KMS-11 (cell line): ENCODE results near the gene CCDC91.
A peak's percentile ranks its signal among the peaks of the same experiment; 100 is the strongest.
"Not testable (repeated sequence)": the region's sequence is repeated elsewhere in the genome, so short reads cannot be mapped to it uniquely, and the experiment has no call there.

Source experiments
- H2AFZ ChIP-seq: fragments of 200-600 bp; sonication (generic); 2 replicates; pipeline ENCODE4 v1.6.1; 2016; ENCODE audit warnings: antibody characterized with exemption, mixed run types, low read depth
- H3K27ac ChIP-seq: fragments of 200-600 bp; sonication (generic); 2 replicates; pipeline ENCODE4 v1.6.1; 2016; ENCODE audit warnings: mild to moderate bottlenecking, mixed run types
- H3K27me3 ChIP-seq: fragments of 200-600 bp; sonication (generic); 2 replicates; pipeline ENCODE4 v1.6.1; 2017; ENCODE audit warnings: mild to moderate bottlenecking, low read depth, mixed run types, moderate library complexity; ENCODE audit not compliant: insufficient read depth
- H3K36me3 ChIP-seq: fragments of 200-600 bp; sonication (generic); 2 replicates; pipeline ENCODE4 v1.6.1; 2017; ENCODE audit warnings: mild to moderate bottlenecking, mixed run types; ENCODE audit not compliant: insufficient read depth
- H3K4me1 ChIP-seq: fragments of 200-600 bp; sonication (generic); 2 replicates; pipeline ENCODE4 v1.6.1; 2016; ENCODE audit warnings: mild to moderate bottlenecking, low read depth, mixed run types; ENCODE audit not compliant: poor library complexity, severe bottlenecking
- H3K4me2 ChIP-seq: fragments of 200-600 bp; sonication (generic); 2 replicates; pipeline ENCODE4 v1.7.0; 2016; ENCODE audit warnings: mild to moderate bottlenecking, mixed run types
- H3K4me3 ChIP-seq: fragments of 200-600 bp; sonication (generic); IDR thresholded peaks from 2 replicates; pipeline ENCODE4 v1.6.1; 2017; ENCODE audit warnings: low read depth, low read length, mixed read lengths; ENCODE audit not compliant: insufficient read depth
- H3K79me2 ChIP-seq: fragments of 200-600 bp; sonication (generic); 2 replicates; pipeline ENCODE4 v1.6.1; 2016; ENCODE audit warnings: low read depth, mixed run types; ENCODE audit not compliant: insufficient read depth
- H3K9ac ChIP-seq: fragments of 200-600 bp; sonication (generic); 2 replicates; pipeline ENCODE4 v1.6.1; 2016; ENCODE audit warnings: mild to moderate bottlenecking, mixed run types
- H4K20me1 ChIP-seq: fragments of 200-600 bp; sonication (generic); 2 replicates; pipeline ENCODE4 v1.6.1; 2016; ENCODE audit warnings: mild to moderate bottlenecking, mixed run types; ENCODE audit not compliant: insufficient read depth
- CTCF ChIP-seq: fragments of 200-600 bp; sonication (generic); conservative IDR thresholded peaks from 2 replicates; pipeline ENCODE4 v1.6.1; 2017; ENCODE audit warnings: low read depth, mild to moderate bottlenecking, antibody characterized with exemption, low read length, moderate library complexity, mixed read lengths

Gene CCDC91

GRCh38 chr12:28318273-28318672 lies 128.0 kb downstream of the CCDC91 start:
- no peaks in the 10 kb centered on the region for H3K79me2 ChIP-seq
- no peaks in the 10 kb centered on the region for H3K36me3 ChIP-seq
- H2AFZ ChIP-seq = no peak overlapping the region
- no peaks in the 10 kb centered on the region for H3K27me3 ChIP-seq
- H3K27ac ChIP-seq = no peak overlapping the region
- H3K4me1 ChIP-seq = peaks cover 66% of the 10 kb centered on the region
- H3K9ac ChIP-seq = no peak overlapping the region
- H3K4me3 ChIP-seq = no peak overlapping the region
- H3K4me2 ChIP-seq = no peak overlapping the region
- no peaks in the 10 kb centered on the region for H4K20me1 ChIP-seq
- no peak for TF ChIP-seq CTCF

- H4K20me1 ChIP-seq = no peaks in the 10 kb centered on the region
- H3K79me2 ChIP-seq = no peaks in the 10 kb centered on the region
- H3K27me3 ChIP-seq = no peaks in the 10 kb centered on the region
- no peak overlapping the region for H3K4me3 ChIP-seq
- no peaks in the 10 kb centered on the region for H3K36me3 ChIP-seq
- peak overlapping the region; percentile 35 for H3K4me2 ChIP-seq
- H2AFZ ChIP-seq = no peak overlapping the region
- peaks cover 76% of the 10 kb centered on the region for H3K4me1 ChIP-seq
- H3K27ac ChIP-seq = peak overlapping the region; percentile 31
- H3K9ac ChIP-seq = peak overlapping the region; percentile 3; the same call in 1 of the 2 replicates
- no peak for TF ChIP-seq CTCF
These were observed 130.1 kb downstream of the CCDC91 start for GRCh38 chr12:28320353-28320752.

- H3K79me2 ChIP-seq = no peaks in the 10 kb centered on the region
- no peak overlapping the region for H3K27ac ChIP-seq
These were observed 137.5 kb downstream of the CCDC91 start for GRCh38 chr12:28327722-28328121.

GRCh38 chr12:28328967-28329366 lies 138.7 kb downstream of the CCDC91 start:
- Histone ChIP-seq H3K4me1 (peaks cover 17% of the 10 kb centered on the region), H4K20me1 (no peaks in the 10 kb centered on the region), H3K27me3 (no peaks in the 10 kb centered on the region), H3K4me3 (no peak overlapping the region), H3K36me3 (no peaks in the 10 kb centered on the region), H3K4me2 (no peak overlapping the region), H2AFZ (no peak overlapping the region), H3K9ac (no peak overlapping the region), H3K27ac (no peak overlapping the region), H3K79me2 (no peaks in the 10 kb centered on the region)
- no peak for TF ChIP-seq CTCF

More at GRCh38 chr12:28327722-28328121, 137.5 kb downstream of the CCDC91 start:
- Histone ChIP-seq H4K20me1 (no peaks in the 10 kb centered on the region), H3K9ac (no peak overlapping the region), H3K36me3 (no peaks in the 10 kb centered on the region), H3K4me3 (no peak overlapping the region), H2AFZ (no peak overlapping the region), H3K4me2 (no peak overlapping the region), H3K4me1 (peaks cover 29% of the 10 kb centered on the region), H3K27me3 (no peaks in the 10 kb centered on the region)
- TF ChIP-seq CTCF = no peak

GRCh38 chr12:28329727-28330126 lies 139.5 kb downstream of the CCDC91 start:
- not testable (repeated sequence) for H3K4me1 ChIP-seq, H3K79me2 ChIP-seq

GRCh38 chr12:28330232-28330631 lies 140.0 kb downstream of the CCDC91 start:
- not testable (repeated sequence) for H3K4me3 ChIP-seq, H3K27ac ChIP-seq, H3K4me1 ChIP-seq, H3K36me3 ChIP-seq, H2AFZ ChIP-seq, H3K27me3 ChIP-seq, H4K20me1 ChIP-seq, H3K4me2 ChIP-seq, H3K79me2 ChIP-seq, H3K9ac ChIP-seq

More at GRCh38 chr12:28329727-28330126, 139.5 kb downstream of the CCDC91 start:
- H4K20me1 ChIP-seq, H3K4me2 ChIP-seq, H3K9ac ChIP-seq, H2AFZ ChIP-seq, H3K27ac ChIP-seq, H3K27me3 ChIP-seq, H3K4me3 ChIP-seq, H3K36me3 ChIP-seq: not testable (repeated sequence)
